Subcutaneous adipose tissue (tissue), 4 donors: ENCODE measurements around the gene CPA1. TPM values are rescaled to one million over a fixed set of nuclear protein-coding genes. Genes with fewer than 3 reads are reported as not detected.

Experiments used
- CTCF ChIP-seq: fragments of 450-650 bp; IDR thresholded peaks from one replicate; pipeline ENCODE4 v1.5.1; 2016; ENCODE audit warnings: low read depth, mild to moderate bottlenecking, control low read depth, antibody characterized with exemption, moderate library complexity
- total RNA-seq, 4 donors: library from RNA; depleted of rRNA; stranded (reverse); fragments of >200 nt; gene quantifications; one replicate each; pipeline ENCODE4 v1.1.0, GENCODE V29; 2016

The CPA1 gene
- total RNA-seq, 4 donors from 2014 or later: 0.66 to 5.1 (median 3.3) TPM; not detected in 1

GRCh38 chr7:130400120-130400572, 19.9 kb downstream of the CPA1 start:
- TF ChIP-seq CTCF: no peak

GRCh38 chr7:130401101-130401500, 20.8 kb downstream of the CPA1 start:
- no peak for TF ChIP-seq CTCF

- TF ChIP-seq CTCF: no peak
These were observed 21.3 kb downstream of the CPA1 start for GRCh38 chr7:130401578-130401977.

- no peak for TF ChIP-seq CTCF
These were observed 24.7 kb downstream of the CPA1 start for GRCh38 chr7:130405003-130405402.

- TF ChIP-seq CTCF: no peak
These were observed 28.9 kb downstream of the CPA1 start for GRCh38 chr7:130409067-130409711.

GRCh38 chr7:130409712-130410072, 29.4 kb downstream of the CPA1 start:
- no peak for TF ChIP-seq CTCF

GRCh38 chr7:130410868-130411541, 30.7 kb downstream of the CPA1 start:
- TF ChIP-seq CTCF: no peak
